GM12872 (cell line): ENCODE results near the gene RPH3AL.

Experiments used
- CTCF ChIP-seq: IDR thresholded peaks from 3 replicates; pipeline ENCODE4 v1.5.1; 2011; ENCODE audit warnings: low read depth, mild to moderate bottlenecking, low read length, moderate library complexity; ENCODE audit not compliant: insufficient read depth

The RPH3AL gene

DNA sequence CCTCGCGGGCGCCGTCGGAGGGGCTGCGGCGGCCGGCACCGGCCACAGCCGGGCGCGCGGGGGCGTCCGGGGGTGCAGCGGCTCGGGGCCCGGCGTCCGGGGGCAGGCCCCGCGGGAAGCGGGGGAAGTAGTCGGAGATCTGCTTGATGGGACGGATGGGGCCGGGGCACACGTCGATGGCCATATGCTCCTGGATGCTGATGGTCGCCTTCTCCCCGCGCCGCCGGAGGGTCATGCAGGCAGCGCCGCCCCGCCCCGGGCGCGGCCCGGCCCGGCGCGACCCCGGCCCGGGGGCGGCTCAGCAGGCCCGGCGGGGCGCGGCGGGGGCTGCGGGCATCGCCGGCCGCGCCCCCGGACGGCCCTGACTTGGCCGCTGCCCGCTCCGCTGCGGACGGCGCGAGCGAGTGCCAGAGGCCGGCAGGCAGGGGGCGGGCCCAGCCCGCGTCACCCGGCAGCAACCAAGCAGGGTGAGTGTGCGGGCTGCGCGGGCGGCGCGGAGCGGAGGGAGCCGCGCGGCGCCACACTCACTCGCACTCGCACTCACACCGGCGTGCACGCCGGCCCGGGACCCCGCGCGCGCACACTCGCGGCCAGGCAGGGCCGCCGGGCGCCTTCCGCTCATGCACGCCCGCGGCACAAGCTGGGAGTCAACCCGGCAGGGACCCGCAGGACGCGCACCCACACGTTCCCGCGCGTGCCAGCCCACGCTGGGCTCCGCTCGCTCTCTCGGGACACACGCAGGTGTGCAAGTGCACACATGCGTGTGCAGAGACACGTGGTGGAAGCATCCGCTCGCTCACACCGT lies 171.2 kb downstream of the RPH3AL start, which contains the start of gene DOC2B:
TSS of gene DOC2B (minus strand) at position 406 of the 805 bp plus-strand sequence. CDS start at position 235, 171 bp downstream.
- no peak for TF ChIP-seq CTCF

DNA sequence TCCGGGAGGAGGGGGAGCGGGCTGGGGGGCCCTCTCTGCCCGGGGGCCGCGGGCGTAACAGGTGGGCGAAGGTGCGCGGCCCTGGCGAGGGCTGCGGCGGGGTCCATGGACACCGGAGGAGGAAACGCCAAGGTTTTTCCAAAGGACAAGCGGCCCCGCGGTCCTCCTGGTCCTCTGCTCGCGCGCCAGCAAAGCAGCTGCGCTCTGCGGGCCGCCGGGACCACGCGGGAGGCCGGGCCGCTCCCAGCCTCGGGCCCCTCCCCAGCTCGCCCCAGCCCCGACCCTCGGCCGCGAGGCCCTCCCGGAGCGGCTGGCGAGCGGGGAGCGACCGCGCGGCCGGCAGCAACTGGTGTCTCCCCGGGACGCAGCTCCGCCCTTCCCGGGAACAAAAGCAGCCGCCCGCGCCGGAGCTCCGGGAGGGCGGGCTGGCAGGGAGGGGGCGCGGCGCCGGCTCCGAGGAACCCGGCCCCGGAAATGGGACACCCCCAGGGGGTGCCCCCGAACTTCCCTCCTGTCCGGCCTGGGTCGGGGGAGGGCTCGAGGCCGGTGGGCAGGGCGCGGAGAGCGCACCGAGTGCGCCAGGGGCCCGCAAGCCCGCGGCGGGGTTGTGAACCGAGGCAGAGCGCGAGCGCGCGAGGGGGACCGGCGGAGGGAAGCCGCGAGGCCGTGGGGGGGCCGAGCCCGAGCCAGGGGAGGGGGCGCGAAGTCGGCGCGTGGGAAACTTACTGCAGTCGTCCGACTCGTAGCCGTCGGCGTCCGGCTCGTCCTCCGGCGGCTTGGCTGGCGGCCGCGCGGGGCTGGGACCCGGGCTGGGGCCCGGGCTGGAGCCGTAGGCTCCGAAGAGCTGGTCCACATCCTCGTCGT lies 172.0 kb downstream of the RPH3AL start:
- TF ChIP-seq CTCF = no peak

- no peak for TF ChIP-seq CTCF
These were observed 172.7 kb downstream of the RPH3AL start for GRCh38 chr17:179781-180380.

- no peak for TF ChIP-seq CTCF
These were observed 173.6 kb downstream of the RPH3AL start for GRCh38 chr17:179066-179432.

- TF ChIP-seq CTCF = no peak
These were observed 174.1 kb downstream of the RPH3AL start for GRCh38 chr17:178292-179065.

- TF ChIP-seq CTCF = no peak
These were observed 174.8 kb downstream of the RPH3AL start for GRCh38 chr17:177762-178161.
